HG03064 (cell line): ENCODE results near the gene OSGIN1.

ENCODE experiments used
- ATAC-seq: cut with Tn5 transposase; IDR thresholded peaks from one replicate; pipeline ENCODE4 v1.9.1; 2021; ENCODE audit warnings: low read depth; ENCODE audit not compliant: unreplicated experiment

Gene OSGIN1

DNA sequence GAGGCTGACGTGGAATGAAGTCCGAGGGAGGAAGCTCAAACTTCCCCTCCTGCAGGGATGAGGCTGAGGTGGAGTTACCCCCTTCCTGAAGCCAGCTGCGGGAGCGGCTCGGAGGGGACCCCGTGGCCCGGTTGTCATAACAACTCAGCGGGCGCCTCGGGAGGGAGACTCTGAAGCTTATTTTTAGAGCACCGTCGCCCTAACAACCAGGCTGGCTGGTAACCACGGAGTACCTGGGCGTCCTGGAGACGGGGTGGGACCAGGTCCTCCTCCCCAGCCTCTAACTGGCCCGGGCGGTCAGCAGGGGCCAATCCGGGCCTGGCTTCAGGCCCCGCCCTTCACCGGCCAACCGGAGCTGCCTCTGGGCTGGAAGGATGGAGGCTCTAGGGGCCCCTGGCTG, 42.7 kb downstream of the OSGIN1 start:
- no peak for ATAC-seq

DNA sequence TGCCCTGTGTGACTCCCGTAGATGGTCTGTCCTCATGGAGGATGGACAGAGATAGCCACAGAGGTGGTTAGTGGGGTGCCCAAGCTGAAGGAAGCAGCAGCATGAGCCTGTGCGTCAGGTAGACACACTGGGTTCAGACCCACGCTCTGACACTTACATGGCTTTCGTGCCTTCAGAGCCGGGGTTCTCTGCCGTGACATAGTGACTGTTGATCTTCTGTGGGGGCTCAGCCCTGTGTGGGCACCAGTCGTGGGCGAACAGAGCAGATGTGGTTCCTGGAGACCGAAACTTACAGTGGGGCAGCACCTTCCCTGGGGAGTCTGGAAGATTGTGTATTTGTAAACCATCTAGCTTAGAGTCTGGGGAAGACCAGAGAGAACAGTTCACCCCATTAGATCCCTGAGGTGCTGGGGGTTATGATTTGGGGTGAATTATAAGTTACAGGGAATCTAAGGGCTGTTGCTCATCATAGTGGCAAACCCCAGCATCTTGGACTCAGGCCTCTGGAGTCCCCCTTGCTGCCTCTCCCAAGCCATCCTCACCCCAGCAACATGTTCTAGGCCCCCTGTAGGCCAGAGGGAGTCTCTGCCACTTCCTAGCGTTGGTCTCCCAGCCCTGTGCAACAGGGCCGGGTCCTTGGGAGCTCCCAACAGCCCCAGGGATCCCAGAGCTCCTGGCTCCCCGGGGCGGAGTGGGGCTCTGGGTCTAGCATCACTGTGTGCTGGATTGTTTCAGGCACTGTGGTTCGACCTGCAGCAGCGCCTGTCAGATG, 43.6 kb downstream of the OSGIN1 start:
- no peak for ATAC-seq

DNA sequence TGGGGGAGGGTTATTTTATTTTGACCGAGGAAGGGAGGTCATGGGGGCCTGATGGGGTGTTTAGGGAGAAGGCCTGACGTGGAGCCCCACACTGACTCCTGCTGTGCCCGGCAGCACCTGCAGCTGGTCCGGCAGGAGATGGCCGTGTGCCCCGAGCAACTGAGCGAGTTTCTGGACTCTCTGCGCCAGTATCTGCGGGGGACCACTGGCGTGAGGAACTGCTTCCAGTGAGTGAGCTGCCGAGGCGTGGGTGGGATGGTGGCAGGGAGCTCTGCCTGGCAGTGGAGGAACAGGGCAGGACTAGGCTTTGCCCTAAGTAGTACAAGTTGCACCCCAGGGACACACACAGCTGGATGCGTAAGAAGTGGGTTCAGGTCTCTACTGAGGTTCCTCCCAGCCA, 45.1 kb downstream of the OSGIN1 start:
- ATAC-seq = no peak

- ATAC-seq = no peak
Measured at GRCh38 chr16:84000989-84001642, 48.1 kb downstream of the OSGIN1 start.

- ATAC-seq = no peak
Measured at GRCh38 chr16:84001726-84002125, 48.7 kb downstream of the OSGIN1 start.

DNA sequence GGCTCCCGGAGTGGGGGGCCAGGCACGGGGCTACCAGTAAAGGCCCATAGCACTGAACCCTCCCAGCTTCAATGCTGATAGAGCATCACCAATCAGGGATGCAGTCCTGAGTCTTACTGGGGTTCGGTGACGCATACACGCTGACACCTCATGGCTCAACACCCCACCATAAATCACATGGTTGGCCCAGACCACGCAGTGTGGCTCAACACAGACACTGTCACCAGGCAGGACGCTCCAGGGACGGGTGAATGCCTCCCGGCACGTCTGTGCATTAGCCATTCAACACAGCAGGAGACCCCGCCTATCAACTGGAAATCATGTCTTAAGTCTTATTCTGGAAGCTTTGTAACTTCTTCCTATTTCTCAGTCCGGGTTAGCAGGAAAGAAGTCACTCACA, 50.0 kb downstream of the OSGIN1 start:
- ATAC-seq = no peak

GRCh38 chr16:84004442-84004841, 51.4 kb downstream of the OSGIN1 start:
- no peak for ATAC-seq

DNA sequence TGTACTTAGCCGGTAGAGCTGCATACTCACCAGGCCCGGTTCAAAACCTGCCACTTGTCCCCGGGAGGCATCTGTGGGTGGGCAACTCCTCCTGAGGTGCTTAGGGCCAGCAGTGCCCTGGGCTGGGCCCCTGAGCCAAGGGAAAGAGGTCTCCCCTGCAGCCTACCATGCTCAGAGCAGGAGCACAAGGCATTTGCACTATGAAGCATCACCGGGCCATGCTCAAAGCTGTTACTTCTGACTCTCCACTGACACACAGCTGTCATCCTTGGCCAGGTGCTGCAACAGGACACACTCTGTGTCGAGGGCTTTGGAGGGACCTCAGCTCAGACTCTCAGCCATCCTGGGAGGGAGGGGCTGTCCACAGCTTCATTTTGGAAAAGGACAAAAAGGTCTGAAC, 52.4 kb downstream of the OSGIN1 start:
- ATAC-seq = no peak

- no peak for ATAC-seq
Measured at GRCh38 chr16:84007520-84007919, 54.5 kb downstream of the OSGIN1 start.

DNA sequence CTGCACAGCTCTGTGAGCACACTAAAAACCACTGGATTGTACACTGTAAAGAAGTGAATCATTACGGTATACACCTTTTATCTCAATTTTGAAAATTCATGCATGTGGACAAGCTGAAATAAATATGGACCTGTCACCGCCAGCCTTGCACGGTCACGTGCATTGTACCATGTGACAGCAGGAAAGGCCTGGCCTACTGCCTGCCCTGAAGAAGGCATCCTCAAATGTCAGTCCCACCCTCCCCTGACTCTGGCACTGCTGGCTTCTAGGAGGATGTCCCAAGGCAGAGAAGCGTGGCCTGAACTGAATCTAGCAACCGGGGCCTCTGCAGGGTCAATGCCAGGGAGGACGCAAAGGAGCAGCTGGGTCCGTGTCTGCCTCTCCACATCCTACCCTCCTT, 54.9 kb downstream of the OSGIN1 start:
- ATAC-seq = no peak

DNA sequence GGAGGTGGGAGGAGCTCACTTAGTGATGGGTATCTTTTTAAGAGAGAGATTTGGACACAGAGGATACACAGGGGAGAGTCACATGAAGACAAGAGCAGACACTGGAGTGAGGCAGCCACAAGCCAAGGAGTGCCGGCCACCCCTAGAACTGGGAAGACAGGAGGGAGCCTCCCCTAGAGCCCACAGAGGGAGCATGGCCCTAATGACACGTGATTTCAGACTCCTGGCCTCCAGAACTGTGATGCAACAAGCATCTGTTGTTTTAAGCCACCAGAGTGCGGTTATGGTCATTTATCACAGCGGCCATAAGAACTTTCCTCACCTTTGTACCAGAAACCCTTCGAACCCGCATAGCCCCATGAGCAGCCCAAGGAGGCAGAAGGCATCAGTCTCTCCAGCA, 56.2 kb downstream of the OSGIN1 start:
- no peak for ATAC-seq

DNA sequence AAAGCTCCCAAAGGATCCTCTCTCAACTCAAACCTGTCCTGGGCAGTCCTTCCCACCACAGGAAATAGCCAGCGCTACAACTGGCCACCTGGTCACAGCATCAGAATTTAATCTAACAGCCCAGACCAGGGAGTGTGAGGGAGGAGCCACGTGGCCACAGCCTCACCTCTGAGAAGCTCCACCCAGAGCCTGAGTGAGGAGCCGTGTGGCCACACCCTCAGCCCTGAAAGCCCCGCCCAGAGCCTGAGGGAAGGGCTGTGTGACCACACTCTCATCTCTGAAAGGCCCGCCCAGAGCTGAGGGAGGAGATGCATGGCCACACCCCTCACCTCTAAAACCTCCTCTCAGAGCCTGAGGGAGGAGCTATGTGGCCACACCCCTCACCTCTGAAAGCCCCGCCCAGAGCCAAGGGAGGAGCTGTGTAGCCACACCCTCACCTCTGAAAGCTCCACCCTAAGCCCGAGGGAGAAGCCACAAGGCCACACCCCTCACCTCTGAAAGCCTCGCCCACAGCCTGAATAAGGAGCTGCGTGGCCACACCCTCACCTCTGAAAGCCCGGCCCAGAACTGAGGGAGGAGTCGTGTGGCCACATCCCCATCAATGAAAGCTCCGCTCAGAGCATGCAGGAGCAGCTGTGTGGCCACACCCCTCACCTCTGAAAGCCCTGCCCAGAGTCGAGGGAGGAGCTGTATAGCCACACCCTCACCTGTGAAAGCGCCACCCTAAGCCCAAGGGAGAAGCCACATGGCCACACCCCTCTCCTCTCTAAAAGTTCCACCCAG, 60.9 kb downstream of the OSGIN1 start:
- ATAC-seq = peak; percentile 78

DNA sequence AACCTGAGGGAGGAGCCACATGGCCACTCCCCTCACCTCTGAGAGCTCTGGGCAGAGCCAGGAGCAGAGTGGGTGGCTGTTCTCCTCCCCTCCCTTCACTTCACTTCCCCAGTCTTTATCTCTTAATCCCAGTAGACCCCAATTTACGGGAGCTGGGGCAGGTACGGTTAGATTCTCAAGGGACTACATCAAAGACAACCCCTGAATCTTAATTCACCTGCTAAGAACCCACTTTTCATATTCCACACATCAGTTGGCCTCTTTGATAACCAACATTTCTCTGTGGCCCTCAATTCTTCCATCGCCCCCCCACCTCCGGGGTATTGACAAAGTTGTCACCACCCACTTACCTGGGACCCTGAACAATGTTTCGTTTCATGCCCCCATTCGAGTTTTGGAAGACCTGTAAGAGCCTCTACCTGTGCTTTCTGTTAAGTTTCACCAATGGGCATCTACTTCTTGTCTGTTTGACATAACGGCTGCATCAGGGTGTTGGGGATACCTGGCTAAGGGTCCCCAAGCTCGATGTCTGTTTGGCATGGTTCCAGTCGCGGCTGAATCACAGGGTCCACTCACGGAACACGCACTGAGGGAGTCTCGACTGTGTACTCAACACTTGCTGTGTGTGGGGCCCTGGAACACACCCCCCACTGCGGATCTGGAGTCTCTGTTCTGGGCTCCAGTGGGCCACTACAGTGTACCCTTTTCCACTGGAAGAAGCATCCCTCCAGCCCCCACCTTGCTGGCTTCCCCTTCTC, 61.7 kb downstream of the OSGIN1 start:
- no peak for ATAC-seq

DNA sequence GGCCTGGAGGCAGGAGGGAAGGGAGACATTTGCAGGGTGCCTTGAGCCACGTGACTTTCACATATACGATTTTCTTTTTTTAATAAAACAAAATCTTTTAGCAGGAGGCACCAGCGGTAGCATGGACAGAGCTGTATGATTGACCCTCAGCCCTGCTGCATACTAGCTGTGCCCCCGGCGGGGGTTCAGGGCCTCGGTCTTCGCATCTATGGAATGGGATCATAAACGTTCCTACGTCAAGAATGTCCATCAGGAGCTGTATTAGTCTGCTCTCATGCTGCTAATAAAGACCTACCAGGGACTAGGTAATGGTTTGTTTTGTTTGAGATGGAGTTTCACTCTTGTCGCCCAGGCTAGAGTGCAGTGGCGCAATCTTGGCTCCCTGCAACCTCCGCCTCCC, 62.4 kb downstream of the OSGIN1 start:
- no peak for ATAC-seq
